WTC11 (cell line): Measurements from ENCODE around the gene FAM156B. TPM values are rescaled to one million over a fixed set of nuclear protein-coding genes. Genes with fewer than 3 reads are reported as not detected.

Experiments used
- total RNA-seq: library from RNA; stranded (reverse); gene quantifications from 3 replicates; pipeline ENCODE4 v1.2.3, GENCODE V29; 2021

The FAM156B gene
- total RNA-seq, 1 experiment from 2014 or later: 12.7 TPM

Other genes starting within 250 kb of the FAM156B start
- not detected in 3 replicates for gene SSX7, start 242.4 kb upstream of the FAM156B start, total RNA-seq
- gene SSX2, start 190.2 kb upstream of the FAM156B start, total RNA-seq: 0.33 TPM in 1 of 3 replicates, not detected in the others
- 0.18 TPM in 1 of 3 replicates, not detected in the others for gene SSX2B, start 146.1 kb upstream of the FAM156B start, total RNA-seq
- not detected in 3 replicates for gene SPANXN5, start 99.9 kb upstream of the FAM156B start, total RNA-seq
- gene XAGE5, start 86.0 kb upstream of the FAM156B start, total RNA-seq: not detected in 3 replicates
- not detected in 3 replicates for gene XAGE3, start 29.2 kb upstream of the FAM156B start, total RNA-seq
- gene FAM156A, start 61.2 kb downstream of the FAM156B start, total RNA-seq: 14.0 to 15.4 TPM (median 15.3 TPM) in 3 replicates
- 7.3 to 11.0 TPM (median 9.3 TPM) in 3 replicates for gene GPR173, start 151.5 kb downstream of the FAM156B start, total RNA-seq
- 14.6 to 17.9 TPM (median 16.2 TPM) in 3 replicates for gene TSPYL2, start 185.0 kb downstream of the FAM156B start, total RNA-seq
- gene KANTR, start 196.8 kb downstream of the FAM156B start, total RNA-seq: 13.4 to 14.9 TPM (median 14.0 TPM) in 3 replicates